ENCODE results near the gene HOXC5.

The HOXC5 gene

DNA sequence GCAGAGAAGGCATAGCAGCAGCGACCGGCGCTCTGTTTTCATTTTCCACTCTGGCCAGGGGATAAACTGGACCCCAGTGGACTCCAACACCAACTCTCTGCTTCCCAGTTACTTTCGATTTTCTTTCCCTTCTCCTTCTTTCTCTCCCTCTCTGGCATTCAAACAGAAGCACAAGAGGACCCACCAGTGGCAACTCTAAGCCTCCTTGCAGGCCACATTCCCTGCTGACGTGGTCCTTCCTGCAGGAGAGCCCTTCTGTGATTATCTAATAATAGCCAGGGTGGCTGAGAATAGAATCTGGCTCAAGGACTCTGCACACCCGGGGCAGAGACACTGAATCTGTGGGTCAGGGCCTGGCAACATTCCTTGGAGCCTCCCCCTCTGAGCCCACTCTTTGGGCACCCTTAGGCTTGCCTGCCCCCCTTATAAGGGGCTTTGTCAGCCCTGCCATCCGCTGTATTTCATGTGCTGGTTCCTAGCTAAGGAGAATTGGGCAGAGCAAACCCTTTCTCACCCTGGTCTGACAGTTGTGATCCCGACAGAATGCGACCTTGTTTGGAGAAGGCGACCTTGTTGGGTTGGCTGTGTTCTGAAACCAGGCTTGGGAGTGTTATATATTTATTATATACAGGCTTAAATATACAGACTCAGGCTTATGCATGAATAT is 12.8 kb upstream of the HOXC5 start:
- no peak for DNase-seq (ENCODE audit: low spot score)

DNA sequence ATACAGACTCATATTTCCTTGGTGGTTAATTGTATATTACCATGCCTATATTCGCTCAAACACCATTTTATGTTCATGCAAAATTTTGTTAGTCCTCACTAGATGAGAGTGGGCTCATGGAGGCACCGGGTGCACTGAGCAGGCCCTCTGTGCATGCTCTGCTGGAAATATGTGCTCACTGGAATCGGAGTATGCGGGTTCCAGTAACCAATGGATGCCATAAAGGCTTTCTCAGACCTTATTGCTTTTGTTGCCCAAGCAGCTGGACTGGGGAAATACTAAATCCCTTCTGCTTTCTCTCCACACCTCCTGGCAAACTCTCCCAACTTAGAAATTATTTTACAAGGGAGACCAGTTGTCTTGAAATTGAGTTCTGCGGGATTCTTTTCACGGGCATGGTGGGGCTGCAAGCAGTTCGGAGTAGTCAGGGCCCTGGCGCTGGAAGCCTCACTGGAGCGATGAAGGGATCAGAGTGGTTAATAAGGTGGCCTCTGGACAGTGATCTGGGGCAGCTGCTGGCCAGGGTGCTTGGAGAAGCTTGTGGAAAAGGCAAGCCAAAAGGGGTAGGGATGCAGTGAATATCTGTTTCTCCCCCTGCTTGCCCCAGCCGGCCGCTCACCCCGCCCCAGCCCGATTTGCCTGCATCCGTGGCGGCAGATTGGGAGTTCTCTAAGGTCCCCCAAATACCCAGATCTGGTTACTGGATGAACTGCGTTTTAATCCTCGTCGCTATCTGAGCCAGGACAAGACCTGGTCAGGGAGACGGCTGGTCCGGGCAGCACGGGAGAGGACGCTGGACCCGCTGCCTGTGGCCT is 12.1 kb upstream of the HOXC5 start:
- DNase-seq (ENCODE audit: low spot score): no peak

DNA sequence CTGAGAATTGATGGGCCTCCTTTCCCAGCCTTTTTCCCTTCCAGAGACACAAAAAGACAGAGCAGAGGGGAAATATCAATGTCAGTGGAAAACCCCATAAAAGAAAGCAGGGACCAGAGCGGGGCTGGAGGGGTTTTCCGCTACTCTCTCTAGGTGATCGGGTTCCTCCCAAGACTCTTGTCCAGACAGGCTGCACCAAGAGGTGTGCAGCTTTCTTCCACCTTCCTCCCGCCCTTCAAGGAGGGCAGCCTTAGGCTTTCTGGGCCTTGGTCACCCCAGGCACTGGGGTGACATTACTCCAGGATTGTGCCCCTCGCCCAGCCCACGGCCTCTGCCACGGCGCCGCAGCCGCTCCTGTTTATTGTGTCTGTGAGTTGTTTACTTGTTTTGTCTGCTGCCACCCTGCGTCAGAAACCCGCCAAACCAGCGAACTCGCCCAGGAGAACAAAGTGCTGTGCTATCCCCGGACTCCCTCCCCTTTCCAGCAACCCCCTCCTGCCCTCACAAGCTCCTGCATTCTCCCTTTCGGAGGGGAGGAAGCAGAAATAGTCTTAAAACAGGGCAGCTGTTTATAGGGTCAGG is 11.3 kb upstream of the HOXC5 start:
- DNase-seq (ENCODE audit: low spot score): no peak

DNA sequence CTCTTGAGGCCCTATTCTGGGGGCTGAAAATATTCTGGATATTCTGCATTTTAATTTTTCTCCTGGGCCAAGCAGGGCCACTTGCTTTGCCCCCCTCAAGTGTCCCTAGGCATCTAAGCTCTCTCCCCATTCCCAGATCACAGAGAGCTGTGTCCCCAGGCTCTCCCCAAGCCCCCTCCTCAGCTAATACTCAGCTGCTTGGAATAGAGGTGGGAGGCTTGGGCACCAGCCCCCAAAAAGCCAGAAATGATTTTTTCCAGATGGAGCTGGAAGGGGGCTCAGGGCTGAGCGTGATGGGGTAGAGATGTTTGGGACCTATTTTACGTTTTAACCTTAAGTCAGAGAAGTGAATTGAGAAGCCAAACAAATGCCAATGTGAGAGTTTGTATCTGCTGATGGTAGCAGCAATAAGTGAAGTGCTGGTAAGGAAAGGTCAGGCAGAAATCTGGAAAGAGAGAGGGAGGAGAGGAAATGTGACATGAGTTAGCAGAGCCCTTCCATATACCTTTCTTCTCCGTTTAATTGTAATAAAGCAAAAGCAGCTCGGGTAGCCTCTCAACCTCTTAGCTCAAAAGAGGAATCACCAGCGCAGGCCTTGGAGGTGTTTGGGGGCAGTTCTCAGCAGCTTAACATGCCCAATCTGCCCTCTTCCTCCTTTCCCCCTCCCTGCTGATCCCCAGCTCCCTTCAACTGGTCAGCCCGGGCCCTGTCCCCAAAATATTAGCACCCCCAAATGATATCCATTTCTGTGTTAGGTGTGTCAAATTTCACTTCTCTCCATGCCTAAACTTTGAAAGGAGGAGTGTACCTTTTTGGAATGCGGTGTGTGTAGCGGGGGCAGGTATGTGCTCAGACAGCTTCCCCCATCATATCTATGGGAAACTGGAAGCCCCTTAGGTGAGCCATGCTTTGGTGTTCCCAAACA is 9.6 kb upstream of the HOXC5 start:
- DNase-seq (ENCODE audit: low spot score): no peak

DNA sequence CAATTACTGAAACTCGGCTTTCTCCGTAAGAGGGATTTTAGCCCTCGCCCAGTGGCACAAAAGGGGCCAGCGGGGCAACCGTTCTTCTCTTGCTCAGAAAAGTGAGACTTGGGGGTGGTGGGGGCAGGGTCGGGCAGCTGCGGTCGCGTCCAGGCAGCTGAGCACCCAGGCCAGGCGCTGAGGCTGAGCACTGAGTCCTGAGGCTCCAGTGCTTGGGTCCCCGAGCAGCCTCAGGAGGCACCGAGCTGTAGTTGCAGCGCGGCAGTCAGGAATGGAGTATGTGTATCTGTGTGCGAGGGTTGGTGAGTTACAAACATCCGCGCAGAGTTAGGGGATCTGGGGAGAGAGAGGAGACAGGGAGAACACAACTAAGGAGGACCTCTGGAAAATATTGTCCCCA is 8.7 kb upstream of the HOXC5 start:
- DNase-seq (ENCODE audit: low spot score): no peak

DNA sequence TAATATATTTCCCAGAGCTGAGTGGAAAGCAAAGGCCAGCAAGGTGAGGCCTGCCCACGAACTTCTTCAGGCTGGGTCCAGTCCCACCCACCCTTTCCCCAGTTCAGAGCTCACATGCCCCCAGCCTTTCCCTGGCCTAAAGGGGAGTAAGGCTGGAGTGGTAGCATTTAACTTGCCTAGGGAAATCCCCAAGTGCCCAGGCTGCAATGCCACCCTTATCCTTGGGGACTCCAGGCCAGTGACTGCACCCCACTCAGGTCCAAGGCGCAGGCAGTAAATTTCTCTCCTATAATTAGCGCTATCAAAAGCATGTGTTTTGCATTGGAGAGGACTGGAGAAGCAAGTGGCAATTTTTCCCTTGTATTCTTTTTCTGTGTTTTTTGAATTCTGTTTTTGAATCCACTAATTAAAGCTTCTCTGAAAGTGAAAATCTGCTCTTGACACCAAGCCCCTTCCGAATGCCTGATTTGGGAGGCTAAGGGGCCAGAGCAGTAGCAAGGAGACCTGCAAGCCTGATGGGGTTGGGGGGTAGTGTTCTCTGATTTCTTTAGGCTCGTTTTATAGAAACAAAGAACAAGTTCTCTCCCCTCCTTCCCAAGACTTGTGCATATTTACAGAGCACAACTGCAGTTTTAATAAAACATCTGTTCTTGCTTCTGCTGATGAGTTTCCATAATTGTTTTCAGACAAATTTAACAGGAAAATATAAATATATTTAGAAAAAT is 8.1 kb upstream of the HOXC5 start:
- DNase-seq (ENCODE audit: low spot score): no peak

DNA sequence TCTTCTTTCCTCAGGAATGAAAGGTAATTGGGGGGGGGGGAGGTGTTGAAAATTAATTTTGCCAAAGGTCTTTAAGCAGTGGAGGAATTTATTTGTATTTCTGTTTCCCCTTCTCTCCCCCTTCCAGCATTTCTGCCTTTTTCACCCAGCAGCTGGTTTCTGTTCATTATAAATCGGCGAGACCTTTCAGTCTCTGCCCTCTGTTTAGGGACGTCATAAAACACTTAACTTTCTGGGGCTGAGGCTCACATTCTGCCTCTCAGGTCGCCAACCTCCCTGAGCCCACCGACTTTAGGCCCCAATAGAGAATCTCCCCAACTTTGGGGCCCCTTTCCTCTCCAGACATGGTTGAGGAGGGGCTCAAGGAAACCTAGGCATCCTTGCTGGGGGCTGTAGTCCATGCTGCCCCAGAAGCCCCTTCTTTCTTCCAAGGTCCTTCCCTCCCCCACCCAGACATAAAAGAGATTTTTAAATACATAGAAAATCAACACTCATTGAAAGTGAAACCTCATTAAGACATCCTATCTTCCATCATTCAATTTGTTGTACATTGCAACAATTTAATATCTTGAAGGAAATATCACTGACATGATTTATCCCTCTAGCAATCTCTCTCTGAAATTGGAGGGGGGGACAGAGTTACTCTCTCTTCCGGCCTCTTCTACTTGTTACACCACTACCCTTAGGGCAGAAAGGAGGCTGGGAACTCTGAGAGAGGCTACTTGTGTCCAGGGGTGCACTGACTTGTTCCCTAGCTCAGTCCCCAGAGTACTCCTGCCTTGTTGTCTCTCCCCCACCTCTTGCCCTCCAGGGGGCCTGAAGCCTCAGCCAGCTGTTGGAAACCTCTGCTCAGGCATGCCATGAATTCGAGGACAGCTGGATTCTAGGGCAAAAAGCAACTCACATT is 7.1 kb upstream of the HOXC5 start:
- DNase-seq (ENCODE audit: low spot score): no peak

DNA sequence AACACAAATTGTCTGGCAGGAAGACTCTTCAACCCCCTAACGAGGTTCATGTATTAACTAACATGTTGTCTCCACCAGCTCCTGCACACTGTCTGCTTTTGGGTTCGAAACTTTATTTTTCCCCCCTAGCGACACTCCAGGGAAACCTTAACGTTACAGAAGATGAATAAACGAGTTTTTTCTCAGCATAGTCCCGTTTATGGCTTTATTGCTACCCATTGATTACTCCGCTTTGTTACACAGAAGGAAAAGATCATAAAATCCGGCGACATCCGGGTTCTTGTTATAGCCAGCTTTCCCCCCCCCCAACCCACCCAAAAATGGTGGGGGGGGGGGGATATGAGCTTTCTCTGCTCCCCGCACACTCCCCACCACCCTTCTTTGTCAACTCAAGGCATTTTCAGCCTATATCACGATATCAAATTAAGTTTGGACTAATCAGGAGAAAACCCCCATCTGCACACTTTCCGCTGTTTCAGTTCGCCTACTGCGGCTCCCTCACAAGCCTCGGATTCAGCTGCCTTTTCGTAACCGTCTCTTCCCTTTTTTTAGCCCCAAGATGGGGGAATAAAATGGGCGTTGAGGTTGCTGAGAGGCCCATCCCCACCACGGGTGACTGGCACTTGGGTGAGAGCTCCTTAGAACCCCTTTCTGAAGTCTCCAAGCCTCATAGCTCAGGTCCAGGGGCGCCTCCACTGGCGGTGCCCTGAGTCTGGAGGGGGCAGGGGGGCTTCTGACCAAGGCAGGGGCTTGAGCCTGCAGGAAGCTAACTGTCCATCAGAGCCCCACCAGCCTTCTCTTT is 6.0 kb upstream of the HOXC5 start:
- no peak for DNase-seq (ENCODE audit: low spot score)

DNA sequence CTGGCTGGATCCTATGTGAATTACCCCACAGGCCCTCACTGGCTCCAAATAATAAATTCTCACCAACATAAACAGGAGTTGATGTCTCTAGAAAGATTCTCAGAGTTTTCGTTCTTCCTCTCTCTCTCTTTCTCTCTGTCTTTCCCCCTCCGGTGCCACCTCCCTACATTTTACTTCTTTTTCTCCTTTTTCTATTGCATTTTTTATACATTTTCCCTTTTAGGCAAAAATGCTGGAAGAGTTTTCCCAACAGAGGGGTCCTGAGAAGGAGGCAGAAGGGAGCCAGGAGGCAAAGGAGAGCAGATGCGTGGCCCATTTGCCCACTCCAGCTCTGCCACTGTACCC is 5.4 kb upstream of the HOXC5 start:
- DNase-seq (ENCODE audit: low spot score): no peak

DNA sequence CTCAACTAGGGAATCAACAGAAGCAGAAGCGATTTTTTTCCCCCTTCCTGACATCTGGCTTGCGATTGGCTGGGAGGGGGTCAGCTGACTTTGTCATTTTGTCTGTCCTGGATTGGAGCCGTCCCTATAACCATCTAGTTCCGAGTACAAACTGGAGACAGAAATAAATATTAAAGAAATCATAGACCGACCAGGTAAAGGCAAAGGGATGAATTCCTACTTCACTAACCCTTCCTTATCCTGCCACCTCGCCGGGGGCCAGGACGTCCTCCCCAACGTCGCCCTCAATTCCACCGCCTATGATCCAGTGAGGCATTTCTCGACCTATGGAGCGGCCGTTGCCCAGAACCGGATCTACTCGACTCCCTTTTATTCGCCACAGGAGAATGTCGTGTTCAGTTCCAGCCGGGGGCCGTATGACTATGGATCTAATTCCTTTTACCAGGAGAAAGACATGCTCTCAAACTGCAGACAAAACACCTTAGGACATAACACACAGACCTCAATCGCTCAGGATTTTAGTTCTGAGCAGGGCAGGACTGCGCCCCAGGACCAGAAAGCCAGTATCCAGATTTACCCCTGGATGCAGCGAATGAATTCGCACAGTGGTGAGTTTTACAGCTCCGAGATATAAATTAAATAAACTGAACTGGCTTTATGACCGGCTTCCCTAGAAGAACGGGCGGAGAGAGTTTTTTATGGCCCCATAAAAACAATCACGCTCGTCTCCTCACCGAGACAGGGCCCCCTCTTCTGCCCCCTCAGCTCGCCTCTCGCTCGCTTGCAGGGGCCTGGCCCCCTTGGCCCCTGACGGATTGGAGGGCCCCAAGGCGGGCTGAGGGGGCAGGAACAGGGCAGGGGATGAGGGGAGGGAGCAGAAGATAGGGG is 4.3 kb upstream of the HOXC5 start, which contains the start of gene HOXC6:
HOXC6 (plus strand) TSS at position 127 of the 888 bp plus-strand sequence; CDS start at position 209, 82 bp downstream.
- DNase-seq (ENCODE audit: low spot score): no peak

DNA sequence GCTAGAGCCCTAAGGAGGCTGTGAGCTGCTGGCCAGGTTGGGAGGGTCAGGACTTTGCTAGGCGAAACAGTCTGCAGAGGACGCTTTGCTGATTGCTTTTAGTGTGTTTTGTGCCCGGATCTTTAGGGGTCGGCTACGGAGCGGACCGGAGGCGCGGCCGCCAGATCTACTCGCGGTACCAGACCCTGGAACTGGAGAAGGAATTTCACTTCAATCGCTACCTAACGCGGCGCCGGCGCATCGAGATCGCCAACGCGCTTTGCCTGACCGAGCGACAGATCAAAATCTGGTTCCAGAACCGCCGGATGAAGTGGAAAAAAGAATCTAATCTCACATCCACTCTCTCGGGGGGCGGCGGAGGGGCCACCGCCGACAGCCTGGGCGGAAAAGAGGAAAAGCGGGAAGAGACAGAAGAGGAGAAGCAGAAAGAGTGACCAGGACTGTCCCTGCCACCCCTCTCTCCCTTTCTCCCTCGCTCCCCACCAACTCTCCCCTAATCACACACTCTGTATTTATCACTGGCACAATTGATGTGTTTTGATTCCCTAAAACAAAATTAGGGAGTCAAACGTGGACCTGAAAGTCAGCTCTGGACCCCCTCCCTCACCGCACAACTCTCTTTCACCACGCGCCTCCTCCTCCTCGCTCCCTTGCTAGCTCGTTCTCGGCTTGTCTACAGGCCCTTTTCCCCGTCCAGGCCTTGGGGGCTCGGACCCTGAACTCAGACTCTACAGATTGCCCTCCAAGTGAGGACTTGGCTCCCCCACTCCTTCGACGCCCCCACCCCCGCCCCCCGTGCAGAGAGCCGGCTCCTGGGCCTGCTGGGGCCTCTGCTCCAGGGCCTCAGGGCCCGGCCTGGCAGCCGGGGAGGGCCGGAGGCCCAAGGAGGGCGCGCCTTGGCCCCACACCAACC is 3.1 kb upstream of the HOXC5 start:
- DNase-seq (ENCODE audit: low spot score): no peak

DNA sequence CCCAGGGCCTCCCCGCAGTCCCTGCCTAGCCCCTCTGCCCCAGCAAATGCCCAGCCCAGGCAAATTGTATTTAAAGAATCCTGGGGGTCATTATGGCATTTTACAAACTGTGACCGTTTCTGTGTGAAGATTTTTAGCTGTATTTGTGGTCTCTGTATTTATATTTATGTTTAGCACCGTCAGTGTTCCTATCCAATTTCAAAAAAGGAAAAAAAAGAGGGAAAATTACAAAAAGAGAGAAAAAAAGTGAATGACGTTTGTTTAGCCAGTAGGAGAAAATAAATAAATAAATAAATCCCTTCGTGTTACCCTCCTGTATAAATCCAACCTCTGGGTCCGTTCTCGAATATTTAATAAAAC is 2.4 kb upstream of the HOXC5 start:
- DNase-seq (ENCODE audit: low spot score): no peak

DNA sequence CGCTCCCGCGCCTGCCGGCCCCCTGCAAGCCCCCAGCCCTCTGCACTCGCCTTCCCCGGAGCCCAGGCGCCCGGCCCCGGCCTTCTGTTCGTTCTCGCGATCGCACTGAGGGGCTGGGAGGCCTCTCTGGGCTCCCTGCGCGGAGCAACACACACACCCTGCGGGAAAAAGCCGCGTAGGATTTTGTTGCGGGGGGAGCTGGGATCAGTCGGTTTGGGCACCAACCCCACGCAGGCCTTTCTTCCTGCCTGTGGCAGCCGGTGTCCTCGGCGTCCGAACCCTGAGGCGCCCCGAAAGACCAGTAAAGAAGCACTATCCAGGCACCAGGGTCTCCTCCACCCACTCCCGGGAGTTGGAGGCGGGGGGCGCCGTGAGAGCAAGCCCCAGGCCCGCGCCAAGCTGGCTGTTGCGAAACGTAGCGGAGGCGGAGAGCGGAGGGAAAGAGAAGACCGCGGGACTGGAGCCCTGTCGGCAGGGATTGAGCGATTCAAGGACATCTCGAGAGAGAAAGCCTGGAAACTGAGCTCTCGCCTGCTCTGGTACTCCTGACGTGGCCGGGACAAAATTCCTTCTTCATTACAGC is 1.9 kb upstream of the HOXC5 start:
- no peak for DNase-seq (ENCODE audit: low spot score)

DNA sequence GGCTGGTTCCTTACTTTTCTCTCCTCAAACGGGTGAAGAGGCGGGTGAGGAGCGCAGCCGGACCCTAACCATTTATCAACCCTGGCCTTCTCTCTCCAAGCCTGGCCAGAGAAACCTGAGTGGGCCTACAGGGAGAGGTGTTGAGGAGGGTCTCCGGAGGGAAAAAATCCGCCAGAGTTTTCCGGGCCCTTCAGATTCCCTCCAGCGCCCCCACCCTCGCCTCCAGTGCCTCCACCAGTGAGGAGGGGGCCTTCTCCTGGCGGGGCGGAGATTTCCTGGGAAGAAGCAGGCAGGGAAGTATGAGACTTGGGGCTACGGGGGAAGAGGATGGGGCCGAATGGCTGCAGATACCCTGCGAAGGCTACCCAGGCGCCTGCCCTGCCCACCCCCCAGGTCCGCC is 1.4 kb upstream of the HOXC5 start:
- DNase-seq (ENCODE audit: low spot score): no peak

DNA sequence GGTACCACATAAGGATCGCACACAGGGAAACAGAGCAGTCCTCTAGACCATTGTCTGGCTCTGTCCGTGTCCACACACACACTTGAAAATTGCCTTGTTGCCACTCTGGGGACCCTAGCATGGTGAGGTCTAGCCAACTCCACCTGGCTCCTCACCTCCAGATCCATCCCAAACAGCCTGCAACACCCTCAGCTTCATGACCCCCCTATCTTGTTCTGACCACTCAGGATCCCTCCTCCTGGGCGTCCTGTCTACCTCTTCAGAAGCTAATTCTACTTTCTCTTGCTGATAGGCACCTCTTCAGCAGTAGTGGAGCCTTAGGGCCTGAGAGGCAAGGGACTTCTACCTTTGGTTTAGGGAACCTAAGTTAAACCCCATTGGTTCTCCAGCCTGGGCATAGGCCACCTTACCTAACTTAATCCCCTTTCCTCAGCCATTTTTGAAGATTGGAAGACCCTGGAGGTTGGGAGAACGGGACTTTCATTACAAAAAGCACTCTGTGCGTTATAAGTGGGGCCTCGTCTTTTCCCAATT is 697 bp upstream of the HOXC5 start:
- no peak for DNase-seq (ENCODE audit: low spot score)

DNA sequence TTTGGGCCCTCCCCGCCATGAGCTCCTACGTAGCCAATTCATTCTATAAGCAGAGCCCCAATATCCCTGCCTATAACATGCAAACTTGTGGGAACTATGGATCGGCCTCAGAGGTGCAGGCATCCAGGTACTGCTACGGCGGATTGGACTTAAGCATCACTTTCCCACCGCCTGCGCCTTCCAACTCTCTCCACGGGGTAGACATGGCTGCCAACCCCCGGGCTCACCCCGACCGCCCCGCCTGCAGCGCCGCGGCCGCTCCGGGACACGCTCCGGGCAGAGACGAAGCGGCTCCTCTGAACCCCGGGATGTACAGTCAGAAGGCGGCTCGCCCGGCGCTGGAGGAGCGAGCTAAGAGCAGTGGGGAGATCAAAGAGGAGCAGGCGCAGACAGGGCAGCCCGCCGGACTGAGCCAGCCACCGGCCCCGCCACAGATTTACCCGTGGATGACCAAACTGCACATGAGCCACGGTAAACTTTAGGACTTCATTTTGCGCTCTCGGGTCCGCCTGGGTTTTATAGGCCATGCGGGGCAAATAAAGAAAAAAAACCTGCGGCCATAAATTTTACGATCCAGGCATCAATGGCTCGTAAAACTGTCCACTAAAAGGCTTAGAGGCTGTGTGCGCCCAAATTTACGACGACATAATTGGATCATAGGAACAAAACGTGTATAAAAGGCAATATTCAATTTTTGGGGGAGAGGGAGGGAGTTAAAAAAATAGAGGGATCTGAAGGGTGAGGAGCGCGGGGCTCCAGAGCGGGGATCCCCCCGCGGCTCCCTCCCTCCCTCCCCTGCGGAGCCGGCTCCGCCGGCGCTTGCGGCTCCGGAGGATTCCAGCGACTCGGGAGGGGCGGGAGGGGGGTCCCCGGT is 493 bp downstream of the HOXC5 start:
- DNase-seq (ENCODE audit: low spot score): no peak
